Astrocyte (in vitro differentiated cells and primary cell): ENCODE data around the gene STIL. TPM values are rescaled to one million over a fixed set of nuclear protein-coding genes. Genes with fewer than 3 reads are reported as not detected.

ENCODE experiments used
- DNase-seq: peaks from one replicate; pipeline ENCODE4 v3.0.0-alpha.2; 2010; ENCODE audit warnings: low read depth
- FAIRE-seq: peaks from 2 replicates; lab custom pipeline; 2011; peaks lifted over from hg19 to GRCh38; lab: Jason Lieb, UNC
- H2AFZ ChIP-seq: 2 replicates; pipeline ENCODE4 v1.6.0; 2012; ENCODE audit warnings: low read depth, low read length, inconsistent platforms
- H3K27ac ChIP-seq: 2 replicates; pipeline ENCODE4 v1.5.1; 2011; ENCODE audit warnings: low read depth, low read length, inconsistent platforms
- H3K27me3 ChIP-seq: 2 replicates; pipeline ENCODE4 v1.6.0; 2011; ENCODE audit warnings: low read length, inconsistent platforms; ENCODE audit not compliant: insufficient read depth
- H3K36me3 ChIP-seq: 2 replicates; pipeline ENCODE4 v1.5.1; 2011; ENCODE audit warnings: low read length, inconsistent platforms; ENCODE audit not compliant: insufficient read depth
- H3K4me1 ChIP-seq: 2 replicates; pipeline ENCODE4 v1.5.1; 2011; ENCODE audit warnings: low read length, inconsistent platforms; ENCODE audit not compliant: insufficient read depth
- H3K4me2 ChIP-seq: 2 replicates; pipeline ENCODE4 v1.6.0; 2012; ENCODE audit warnings: low read length, inconsistent platforms
- H3K4me3 ChIP-seq: 2 replicates; pipeline ENCODE4 v1.5.1; 2011; ENCODE audit warnings: low read depth, mild to moderate bottlenecking, low read length, inconsistent platforms; ENCODE audit not compliant: insufficient read depth
- H3K79me2 ChIP-seq: 2 replicates; pipeline ENCODE4 v1.6.0; 2012; ENCODE audit warnings: mild to moderate bottlenecking, low read length, inconsistent platforms; ENCODE audit not compliant: insufficient read depth
- H3K9ac ChIP-seq: 2 replicates; pipeline ENCODE4 v1.6.0; 2012; ENCODE audit warnings: mild to moderate bottlenecking, low read length, inconsistent platforms
- H3K9me3 ChIP-seq: 2 replicates; pipeline ENCODE4 v1.5.1; 2012; ENCODE audit warnings: low read depth, mild to moderate bottlenecking, low read length, inconsistent platforms; ENCODE audit not compliant: insufficient read depth
- H4K20me1 ChIP-seq: 2 replicates; pipeline ENCODE4 v1.6.0; 2012; ENCODE audit warnings: low read length, inconsistent platforms; ENCODE audit not compliant: insufficient read depth
- H3K27ac Mint-ChIP-seq: one replicate; pipeline ENCODE4 v1.8.0; 2021; ENCODE audit warnings: mild to moderate bottlenecking, mixed read lengths; ENCODE audit not compliant: unreplicated experiment
- H3K27me3 Mint-ChIP-seq: one replicate; pipeline ENCODE4 v1.8.0; 2021; ENCODE audit warnings: low read depth, mixed read lengths; ENCODE audit not compliant: unreplicated experiment
- H3K36me3 Mint-ChIP-seq: one replicate; pipeline ENCODE4 v1.8.0; 2021; ENCODE audit warnings: low read depth, mixed read lengths; ENCODE audit not compliant: unreplicated experiment
- H3K4me1 Mint-ChIP-seq: one replicate; pipeline ENCODE4 v1.8.0; 2021; ENCODE audit warnings: low read depth, mixed read lengths; ENCODE audit not compliant: unreplicated experiment
- H3K4me3 Mint-ChIP-seq: one replicate; pipeline ENCODE4 v1.8.0; 2021; ENCODE audit warnings: mild to moderate bottlenecking, moderate library complexity, mixed read lengths; ENCODE audit not compliant: unreplicated experiment
- H3K9me3 Mint-ChIP-seq: one replicate; pipeline ENCODE4 v1.8.0; 2021; ENCODE audit warnings: mild to moderate bottlenecking, mixed read lengths; ENCODE audit not compliant: unreplicated experiment
- EZH2 ChIP-seq: IDR thresholded peaks from 2 replicates; pipeline ENCODE4 v1.6.1; 2012; ENCODE audit warnings: mild to moderate bottlenecking, low read length, inconsistent platforms; ENCODE audit not compliant: insufficient read depth
- total RNA-seq: library from RNA; stranded (reverse); gene quantifications from 2 replicates; pipeline ENCODE4 v1.2.1, GENCODE V29; 2021
- TF ChIP-seq, protein P1 (sequence below): IDR thresholded peaks from 2 replicates; pipeline ENCODE4 v1.5.1; 2011; ENCODE audit warnings: low read depth, mild to moderate bottlenecking, inconsistent platforms, low read length, moderate library complexity; ENCODE audit not compliant: insufficient read depth

The STIL gene
- total RNA-seq, 1 donor from 2014 or later = 8.8 TPM

DNA sequence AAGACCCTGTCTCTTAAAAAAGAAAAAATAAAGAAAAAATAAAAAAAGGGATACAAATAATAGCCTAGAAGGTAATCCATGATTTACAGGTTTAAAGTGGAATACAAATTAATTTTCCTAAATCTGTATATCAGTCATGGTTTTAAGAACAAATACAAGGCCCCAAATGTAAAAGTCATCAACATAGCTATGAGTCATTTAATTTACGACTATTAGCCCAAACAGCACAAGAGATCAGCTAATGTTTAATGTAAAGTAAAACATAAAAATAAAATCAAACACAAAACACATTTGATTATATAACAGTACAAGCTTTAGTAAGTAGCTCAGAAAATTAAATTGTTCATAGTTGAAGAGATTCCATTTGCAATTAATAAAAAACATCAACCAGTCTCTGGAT, 61.6 kb downstream of the STIL start:
- Mint-ChIP-seq H3K4me1 (no peaks in the 10 kb centered on the region), H3K36me3 (peaks cover 2% of the 10 kb centered on the region), H3K27ac (no peak overlapping the region), H3K9me3 (no peaks in the 10 kb centered on the region), H3K4me3 (no peak overlapping the region), H3K27me3 (no peaks in the 10 kb centered on the region)
- H3K4me3 ChIP-seq = no peak overlapping the region
- no peak overlapping the region for H3K4me2 ChIP-seq
- DNase-seq (no peak), FAIRE-seq (no peak)
- H2AFZ ChIP-seq = no peak overlapping the region
- H3K4me1 ChIP-seq = no peaks in the 10 kb centered on the region
- no peak overlapping the region for H3K27ac ChIP-seq
- H3K79me2 ChIP-seq = no peaks in the 10 kb centered on the region
- H3K27me3 ChIP-seq = no peaks in the 10 kb centered on the region
- no peak overlapping the region for H3K9ac ChIP-seq
- H3K9me3 ChIP-seq = no peaks in the 10 kb centered on the region
- no peak for TF ChIP-seq EZH2
- TF ChIP-seq, protein P1, sequence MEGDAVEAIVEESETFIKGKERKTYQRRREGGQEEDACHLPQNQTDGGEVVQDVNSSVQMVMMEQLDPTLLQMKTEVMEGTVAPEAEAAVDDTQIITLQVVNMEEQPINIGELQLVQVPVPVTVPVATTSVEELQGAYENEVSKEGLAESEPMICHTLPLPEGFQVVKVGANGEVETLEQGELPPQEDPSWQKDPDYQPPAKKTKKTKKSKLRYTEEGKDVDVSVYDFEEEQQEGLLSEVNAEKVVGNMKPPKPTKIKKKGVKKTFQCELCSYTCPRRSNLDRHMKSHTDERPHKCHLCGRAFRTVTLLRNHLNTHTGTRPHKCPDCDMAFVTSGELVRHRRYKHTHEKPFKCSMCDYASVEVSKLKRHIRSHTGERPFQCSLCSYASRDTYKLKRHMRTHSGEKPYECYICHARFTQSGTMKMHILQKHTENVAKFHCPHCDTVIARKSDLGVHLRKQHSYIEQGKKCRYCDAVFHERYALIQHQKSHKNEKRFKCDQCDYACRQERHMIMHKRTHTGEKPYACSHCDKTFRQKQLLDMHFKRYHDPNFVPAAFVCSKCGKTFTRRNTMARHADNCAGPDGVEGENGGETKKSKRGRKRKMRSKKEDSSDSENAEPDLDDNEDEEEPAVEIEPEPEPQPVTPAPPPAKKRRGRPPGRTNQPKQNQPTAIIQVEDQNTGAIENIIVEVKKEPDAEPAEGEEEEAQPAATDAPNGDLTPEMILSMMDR = no peak
- no peaks in the 10 kb centered on the region for H4K20me1 ChIP-seq
- peaks cover 5% of the 10 kb centered on the region for H3K36me3 ChIP-seq

DNA sequence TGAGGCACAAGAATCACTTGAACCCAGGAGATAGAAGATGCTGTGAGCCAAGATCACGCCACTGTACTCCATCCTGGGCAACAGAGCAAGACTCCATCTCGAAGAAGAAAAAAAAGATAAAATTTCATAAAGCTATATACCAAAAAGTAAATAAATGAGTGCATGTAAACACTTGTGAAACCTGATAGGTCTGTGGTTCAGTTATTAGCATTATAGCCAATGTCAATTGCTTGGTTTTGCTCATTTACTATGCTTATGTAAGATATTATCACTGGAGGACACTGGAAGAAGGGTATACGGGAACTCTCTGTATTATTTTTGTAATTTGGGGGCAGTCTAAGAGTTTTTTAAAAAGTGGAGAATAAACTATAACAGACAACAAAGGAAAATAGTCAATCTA, 64.2 kb downstream of the STIL start:
- H3K4me2 ChIP-seq = no peak overlapping the region
- no peak overlapping the region for H3K9ac ChIP-seq
- DNase-seq (no peak), FAIRE-seq (no peak)
- H3K9me3 Mint-ChIP-seq = no peaks in the 10 kb centered on the region
- H3K4me1 ChIP-seq = no peaks in the 10 kb centered on the region
- H3K27ac Mint-ChIP-seq = no peak overlapping the region
- H2AFZ ChIP-seq = no peak overlapping the region
- H3K4me3 ChIP-seq = no peak overlapping the region
- no peak overlapping the region for H3K27ac ChIP-seq
- TF ChIP-seq, protein P1 = no peak
- TF ChIP-seq EZH2 = no peak
- H3K4me3 Mint-ChIP-seq = no peak overlapping the region
- H3K27me3 Mint-ChIP-seq = peaks cover 14% of the 10 kb centered on the region
- no peaks in the 10 kb centered on the region for H4K20me1 ChIP-seq
- H3K27me3 ChIP-seq = no peaks in the 10 kb centered on the region
- no peaks in the 10 kb centered on the region for H3K9me3 ChIP-seq
- peaks cover 5% of the 10 kb centered on the region for H3K36me3 ChIP-seq
- no peaks in the 10 kb centered on the region for H3K79me2 ChIP-seq
- peaks cover 2% of the 10 kb centered on the region for H3K36me3 Mint-ChIP-seq
- no peaks in the 10 kb centered on the region for H3K4me1 Mint-ChIP-seq

DNA sequence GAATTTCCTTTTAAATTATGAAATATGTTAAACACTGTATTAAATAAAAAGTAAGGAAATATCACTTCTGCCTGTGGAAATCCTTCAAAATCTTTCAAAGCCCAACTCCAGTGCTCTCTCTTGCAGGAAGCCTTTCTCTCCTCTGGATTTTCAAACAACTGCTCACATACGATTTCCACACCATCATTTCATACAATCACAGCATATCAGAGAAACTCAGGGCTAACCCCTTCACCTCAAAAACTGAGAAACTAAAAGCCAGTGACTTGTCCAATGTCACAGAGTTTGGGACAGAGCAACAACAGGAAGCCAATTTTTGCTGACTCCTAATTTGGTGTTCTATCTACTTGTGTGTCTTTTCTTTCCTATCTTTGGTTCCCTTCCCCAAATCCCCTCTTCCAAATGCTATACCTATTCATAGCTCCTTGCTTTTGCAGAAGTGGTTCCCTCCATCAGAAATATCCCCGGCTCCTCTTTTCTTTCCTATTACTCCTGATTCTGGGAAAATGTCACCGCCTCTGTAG, 69.5 kb downstream of the STIL start:
- H3K9me3 ChIP-seq = no peaks in the 10 kb centered on the region
- Mint-ChIP-seq H3K36me3 (no peaks in the 10 kb centered on the region), H3K9me3 (no peaks in the 10 kb centered on the region), H3K4me1 (peaks cover 6% of the 10 kb centered on the region), H3K27me3 (peaks cover 43% of the 10 kb centered on the region), H3K27ac (no peak overlapping the region), H3K4me3 (no peak overlapping the region)
- no peak overlapping the region for H3K9ac ChIP-seq
- no peaks in the 10 kb centered on the region for H4K20me1 ChIP-seq
- no peak for TF ChIP-seq EZH2
- TF ChIP-seq, protein P1 = no peak
- no peak for FAIRE-seq
- H3K36me3 ChIP-seq = no peaks in the 10 kb centered on the region
- H3K79me2 ChIP-seq = no peaks in the 10 kb centered on the region
- peaks cover 9% of the 10 kb centered on the region for H3K27me3 ChIP-seq
- H3K4me3 ChIP-seq = no peak overlapping the region
- no peak overlapping the region for H2AFZ ChIP-seq
- DNase-seq = no peak
- H3K4me1 ChIP-seq = no peaks in the 10 kb centered on the region
- no peak overlapping the region for H3K4me2 ChIP-seq
- no peak overlapping the region for H3K27ac ChIP-seq
